Measurements from ENCODE around the gene MAPKAPK3. TPM values are rescaled to one million over a fixed set of nuclear protein-coding genes. Genes with fewer than 3 reads are reported as not detected.

The MAPKAPK3 gene
- total RNA-seq, 4 donors from 2014 or later, result 17.2 to 53.7 (median 18.0) TPM

GRCh38 chr3:50689558-50689957 lies 72.6 kb downstream of the MAPKAPK3 start:
- 38 to 53% methylated on average over 6 of the region's 6 CpGs for WGBS, 2 donors
- no peaks in the 10 kb centered on the region for H3K27me3 ChIP-seq

DNA sequence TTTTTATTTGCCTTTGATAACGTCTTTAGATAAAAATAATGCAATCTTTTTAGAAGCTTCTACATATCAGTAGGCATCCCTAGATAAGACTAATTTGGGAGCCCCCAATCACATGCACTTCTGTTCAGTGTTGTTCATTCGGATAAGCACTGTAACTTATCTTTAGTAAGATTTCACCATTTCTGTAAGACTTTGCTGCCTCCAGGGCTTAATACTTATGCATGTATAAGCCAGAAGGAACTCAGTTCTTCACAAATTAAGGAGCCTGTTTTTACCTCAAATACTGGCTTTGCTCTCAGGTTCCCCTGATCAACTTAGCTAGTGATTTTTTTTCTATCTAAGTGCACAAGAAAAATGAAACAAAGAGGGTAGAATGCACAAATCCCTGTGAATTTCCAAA lies 78.1 kb downstream of the MAPKAPK3 start:
- H3K9me3 ChIP-seq, result peaks cover 0 to 16% (median 2%) of the 10 kb centered on the region in 4 donors
- no peak for DNase-seq (ENCODE audit: low spot score in 2 of 2)
- H3K27me3 ChIP-seq, result no peaks in the 10 kb centered on the region
- no peak overlapping the region for H3K4me3 ChIP-seq
- no peak overlapping the region for H3K27ac ChIP-seq
- TF ChIP-seq CTCF (IDR thresholded peaks at IDR 0.05), result no peak
- no peak for TF ChIP-seq EP300 (IDR thresholded peaks at IDR 0.05)
- no peak for TF ChIP-seq POLR2A (IDR thresholded peaks at IDR 0.05)
- H3K36me3 ChIP-seq, result no peaks in the 10 kb centered on the region
- WGBS, 2 donors, result 90% methylated on average over 2 of the region's 2 CpGs
- H3K4me1 ChIP-seq, result no peaks in the 10 kb centered on the region

More at GRCh38 chr3:50689558-50689957, 72.6 kb downstream of the MAPKAPK3 start:
- TF ChIP-seq POLR2A (IDR thresholded peaks at IDR 0.05) (no peak), EP300 (IDR thresholded peaks at IDR 0.05) (no peak), CTCF (IDR thresholded peaks at IDR 0.05) (no peak)
- no peaks in the 10 kb centered on the region for H3K4me1 ChIP-seq
- H3K9me3 ChIP-seq, result no peaks in the 10 kb centered on the region
- no peak overlapping the region for H3K27ac ChIP-seq
- DNase-seq (ENCODE audit: low spot score in 2 of 2), result no peak
- no peak overlapping the region for H3K4me3 ChIP-seq
- H3K36me3 ChIP-seq, result no peaks in the 10 kb centered on the region

DNA sequence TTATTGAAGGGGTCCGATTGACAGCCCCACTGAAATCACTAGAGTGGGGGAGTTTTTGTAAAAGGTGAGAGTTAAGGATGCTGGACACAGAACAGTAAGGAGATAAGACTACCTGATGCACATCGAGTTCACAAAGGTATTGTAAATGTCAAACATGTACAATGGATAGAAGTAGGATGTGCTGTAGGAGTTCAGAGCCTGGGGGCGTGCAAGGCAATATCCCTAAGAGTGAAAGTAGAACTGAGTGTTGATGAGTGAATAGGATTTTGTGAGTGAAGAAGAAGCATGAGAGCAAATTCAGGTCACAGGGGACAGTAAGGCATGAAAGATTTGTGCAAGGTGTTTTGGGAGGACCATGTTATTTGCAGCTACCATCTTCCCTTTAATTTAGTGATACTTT lies 79.3 kb downstream of the MAPKAPK3 start:
- no peak overlapping the region for H3K27ac ChIP-seq
- no peaks in the 10 kb centered on the region for H3K4me1 ChIP-seq
- no peaks in the 10 kb centered on the region for H3K36me3 ChIP-seq
- no peak for DNase-seq (ENCODE audit: low spot score in 2 of 2)
- no peak overlapping the region for H3K4me3 ChIP-seq
- peaks cover 0 to 16% (median 2%) of the 10 kb centered on the region in 4 donors for H3K9me3 ChIP-seq
- H3K27me3 ChIP-seq, result no peaks in the 10 kb centered on the region
- 86 to 90% methylated on average over 3 of the region's 3 CpGs for WGBS, 2 donors
- TF ChIP-seq EP300 (IDR thresholded peaks at IDR 0.05) (no peak), POLR2A (IDR thresholded peaks at IDR 0.05) (no peak), CTCF (IDR thresholded peaks at IDR 0.05) (no peak)

- H3K4me3 ChIP-seq, result no peak overlapping the region
- peaks cover 0 to 16% (median 2%) of the 10 kb centered on the region in 4 donors for H3K9me3 ChIP-seq
- 95 to 97% methylated on average over 2 of the region's 2 CpGs for WGBS, 2 donors
- no peaks in the 10 kb centered on the region for H3K36me3 ChIP-seq
- H3K27ac ChIP-seq, result no peak overlapping the region
- no peaks in the 10 kb centered on the region for H3K4me1 ChIP-seq
- no peaks in the 10 kb centered on the region for H3K27me3 ChIP-seq
- DNase-seq (ENCODE audit: low spot score in 2 of 2), result no peak
- TF ChIP-seq CTCF (IDR thresholded peaks at IDR 0.05), result no peak
Measured at GRCh38 chr3:50698269-50698668, 81.3 kb downstream of the MAPKAPK3 start.

Small RNA genes within 50 kb of the gene (small RNA-seq; reads per million reads assigned to genes)
- gene MIR4787 (0.57 reads per million), gene PPIAP69 (not detected)

Other genes with a start within 250 kb of the MAPKAPK3 start
- gene CACNA2D2, start 113.5 kb upstream of the MAPKAPK3 start, total RNA-seq, result 1 to 10 TPM in 2 of 4 donors, under 1 TPM in 2; 0.84 to 2.0 (median 1.2) TPM
- gene C3orf18, start 49.4 kb upstream of the MAPKAPK3 start, total RNA-seq, result 10 to 100 TPM; 12.2 to 21.1 (median 19.1) TPM
- 10 to 100 TPM in 1 of 4 donors, 1 to 10 TPM in 3; 6.9 to 10.2 (median 8.8) TPM for gene HEMK1, start 47.6 kb upstream of the MAPKAPK3 start, total RNA-seq
- 10 to 100 TPM in 1 of 4 donors, 1 to 10 TPM in 3; 5.5 to 15.5 (median 5.8) TPM for gene CISH, start 5.4 kb upstream of the MAPKAPK3 start, total RNA-seq
- gene DOCK3, start 57.8 kb downstream of the MAPKAPK3 start, total RNA-seq, result 1 to 10 TPM; 4.0 to 6.3 (median 5.8) TPM